Muscle layer of duodenum (tissue), 2 donors: ENCODE results near the gene C10orf90.

Experiments
- H3K27ac ChIP-seq: one replicate; pipeline ENCODE4 v1.7.0; 2013; ENCODE audit warnings: mild to moderate bottlenecking, low read length
- H3K27me3 ChIP-seq: one replicate; pipeline ENCODE4 v1.7.0; 2013; ENCODE audit warnings: low read depth, mild to moderate bottlenecking, control low read depth, low read length
- H3K36me3 ChIP-seq, 2 donors: one replicate each; pipeline ENCODE4 v1.7.0; 2013; ENCODE audit warnings: low read length in 2 of 2, control low read depth in 1 of 2, mild to moderate bottlenecking in 1 of 2; ENCODE audit not compliant: insufficient read depth in 2 of 2, control insufficient read depth in 1 of 2
- H3K4me1 ChIP-seq, 2 donors: one replicate each; pipeline ENCODE4 v1.7.0; 2013; ENCODE audit warnings: low read length in 2 of 2, mild to moderate bottlenecking in 2 of 2, control low read depth in 1 of 2, moderate library complexity in 1 of 2; ENCODE audit not compliant: insufficient read depth in 2 of 2, control insufficient read depth in 1 of 2
- H3K4me3 ChIP-seq, 2 donors: one replicate each; pipeline ENCODE4 v1.7.0; 2013; ENCODE audit warnings: low read length in 2 of 2, low read depth in 1 of 2, mild to moderate bottlenecking in 1 of 2
- H3K9me3 ChIP-seq, 2 donors: one replicate each; pipeline ENCODE4 v1.7.0; 2013; ENCODE audit warnings: low read length in 2 of 2, control low read depth in 1 of 2, mild to moderate bottlenecking in 1 of 2; ENCODE audit not compliant: control insufficient read depth in 1 of 2
- donor health status: healthy.

The C10orf90 gene

GRCh38 chr10:126629925-126630624 lies 40.4 kb downstream of the C10orf90 start:
- no peak overlapping the region for H3K4me3 ChIP-seq
- H3K27me3 ChIP-seq = no peaks in the 10 kb centered on the region
- no peaks in the 10 kb centered on the region for H3K4me1 ChIP-seq
- no peaks in the 10 kb centered on the region for H3K36me3 ChIP-seq
- no peaks in the 10 kb centered on the region for H3K9me3 ChIP-seq
- no peak overlapping the region for H3K27ac ChIP-seq

DNA sequence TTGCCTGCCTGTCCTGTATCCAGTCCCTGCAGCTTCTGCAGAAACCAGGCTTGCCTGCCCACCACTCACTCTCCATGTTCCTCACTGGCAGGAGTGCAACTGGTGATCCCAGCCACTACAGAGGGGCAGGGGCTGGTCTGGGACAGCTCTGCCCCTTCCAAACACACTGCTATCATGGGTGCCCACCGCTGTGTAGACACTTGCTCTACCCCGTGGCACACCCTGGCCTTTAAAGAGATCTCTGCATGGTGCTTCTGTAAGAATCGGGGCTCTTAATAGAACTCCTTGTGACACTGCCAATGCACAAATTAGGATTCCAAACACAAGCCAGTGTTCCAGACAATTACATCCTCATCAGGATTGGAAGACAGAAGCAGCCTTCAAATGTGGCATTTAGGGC lies 41.7 kb downstream of the C10orf90 start:
- Histone ChIP-seq H3K27ac (no peak overlapping the region), H3K4me3 (no peak overlapping the region), H3K9me3 (no peaks in the 10 kb centered on the region)

DNA sequence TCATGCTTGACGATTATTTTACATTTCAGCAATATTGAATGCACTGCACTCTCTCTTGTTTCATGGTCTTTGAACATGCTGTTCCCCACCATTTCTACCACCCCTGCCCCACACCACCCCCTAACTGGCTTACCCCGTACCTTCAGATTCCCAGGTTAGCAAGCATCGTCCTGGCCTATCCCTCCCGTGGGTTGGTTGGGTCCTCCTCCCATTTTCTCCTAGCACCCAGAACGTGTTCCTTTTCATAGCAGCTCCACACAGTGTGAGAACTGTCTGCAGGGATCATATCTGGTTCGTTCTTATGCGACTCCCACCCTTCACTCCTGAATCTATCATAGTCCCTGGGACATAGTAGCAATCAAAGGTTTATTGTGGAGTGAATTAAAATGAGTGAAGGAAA lies 48.6 kb downstream of the C10orf90 start:
- Histone ChIP-seq H3K27me3 (no peaks in the 10 kb centered on the region), H3K27ac (no peak overlapping the region), H3K36me3 (no peaks in the 10 kb centered on the region), H3K4me1 (no peaks in the 10 kb centered on the region), H3K9me3 (no peaks in the 10 kb centered on the region), H3K4me3 (no peak overlapping the region)

More for the DNA sequence above, 41.7 kb downstream of the C10orf90 start:
- Histone ChIP-seq H3K27me3 (no peaks in the 10 kb centered on the region), H3K4me1 (no peaks in the 10 kb centered on the region), H3K36me3 (no peaks in the 10 kb centered on the region)

DNA sequence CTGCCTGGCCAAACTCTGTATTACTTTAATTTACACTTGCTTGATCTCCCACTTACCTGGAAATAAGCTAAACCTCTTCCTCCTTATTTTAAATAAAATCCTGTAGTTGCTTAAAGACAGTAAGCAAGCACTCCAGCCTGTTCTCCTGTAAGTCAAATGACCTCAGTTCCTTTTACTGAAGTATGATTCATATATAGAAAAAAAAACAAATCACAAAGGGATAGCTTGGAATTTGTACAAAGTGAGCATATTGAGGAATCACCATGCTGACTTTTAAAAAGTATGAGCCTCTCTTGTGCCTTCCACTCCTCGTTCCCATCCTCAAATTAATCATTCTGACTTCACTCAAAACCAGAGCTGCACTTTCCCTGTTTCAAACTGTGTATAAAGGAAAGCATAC lies 52.0 kb downstream of the C10orf90 start:
- Histone ChIP-seq H3K36me3 (no peaks in the 10 kb centered on the region), H3K9me3 (no peaks in the 10 kb centered on the region), H3K27me3 (no peaks in the 10 kb centered on the region), H3K27ac (no peak overlapping the region), H3K4me3 (no peak overlapping the region), H3K4me1 (no peaks in the 10 kb centered on the region)

- Histone ChIP-seq H3K36me3 (no peaks in the 10 kb centered on the region), H3K4me3 (no peak overlapping the region), H3K27ac (no peak overlapping the region), H3K4me1 (no peaks in the 10 kb centered on the region), H3K27me3 (no peaks in the 10 kb centered on the region), H3K9me3 (no peaks in the 10 kb centered on the region)
Measured at GRCh38 chr10:126617733-126618132, 52.8 kb downstream of the C10orf90 start.

DNA sequence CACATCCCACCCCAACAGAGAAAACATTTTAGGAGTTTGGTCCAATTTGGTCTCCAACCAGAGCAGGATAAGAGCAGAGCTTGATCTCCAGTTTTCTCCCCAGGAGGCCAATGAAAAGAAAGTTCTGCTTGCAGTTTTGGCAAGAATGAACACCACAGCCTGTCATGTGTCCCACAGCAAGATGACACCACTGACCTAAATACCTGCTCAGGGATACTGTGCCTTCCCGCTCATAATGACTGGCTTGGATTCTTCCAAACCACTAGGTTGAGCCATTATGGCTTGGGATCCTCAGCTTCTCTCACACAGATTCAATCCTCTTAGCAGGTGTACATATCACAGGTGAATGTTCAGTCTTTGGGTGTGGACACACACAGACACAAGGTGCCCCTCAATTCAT lies 53.3 kb downstream of the C10orf90 start:
- H3K4me3 ChIP-seq = no peak overlapping the region
- no peaks in the 10 kb centered on the region for H3K36me3 ChIP-seq
- H3K27ac ChIP-seq = no peak overlapping the region
- no peaks in the 10 kb centered on the region for H3K27me3 ChIP-seq
- H3K4me1 ChIP-seq = no peaks in the 10 kb centered on the region
- H3K9me3 ChIP-seq = no peaks in the 10 kb centered on the region

DNA sequence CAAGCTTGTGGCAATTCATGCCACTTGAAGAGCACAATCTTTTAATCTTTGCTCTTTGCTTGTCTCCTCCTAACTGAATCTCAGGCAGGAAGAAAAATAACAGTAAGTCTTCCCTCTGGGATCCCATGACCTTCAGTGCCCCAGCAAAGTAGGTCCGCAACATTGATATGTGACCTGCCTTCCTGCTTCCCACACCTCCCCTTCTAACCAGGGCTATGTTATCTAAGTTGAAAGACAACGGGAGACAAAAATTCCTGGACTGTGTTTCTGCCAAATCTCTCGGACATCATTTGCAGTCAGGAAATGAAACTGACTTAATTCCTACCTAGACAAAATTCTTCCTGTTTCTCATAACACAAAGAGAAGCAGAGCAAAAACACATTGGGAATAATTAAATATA lies 53.8 kb downstream of the C10orf90 start:
- H3K27me3 ChIP-seq = no peaks in the 10 kb centered on the region
- no peaks in the 10 kb centered on the region for H3K36me3 ChIP-seq
- no peak overlapping the region for H3K27ac ChIP-seq
- no peaks in the 10 kb centered on the region for H3K4me1 ChIP-seq
- no peaks in the 10 kb centered on the region for H3K9me3 ChIP-seq
- no peak overlapping the region for H3K4me3 ChIP-seq

DNA sequence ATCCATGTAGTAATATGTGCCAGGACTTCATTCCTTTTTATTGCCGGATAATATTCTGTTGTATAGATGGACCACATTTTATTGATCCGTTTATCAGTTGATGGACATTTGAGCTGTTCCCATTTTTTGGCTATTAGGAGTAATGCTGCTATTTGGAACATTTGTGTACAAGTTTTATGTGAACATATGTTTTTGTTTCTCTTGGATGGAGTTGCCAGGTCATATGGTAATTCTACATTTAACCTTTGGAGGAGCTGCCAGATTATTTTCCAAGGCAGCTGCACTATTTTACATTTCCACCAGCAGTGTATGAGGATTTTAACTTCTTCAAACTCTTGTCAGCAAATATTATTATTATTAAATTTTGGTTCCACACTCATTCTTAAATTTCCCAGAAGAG lies 59.2 kb downstream of the C10orf90 start:
- Histone ChIP-seq H3K9me3 (no peaks in the 10 kb centered on the region), H3K27ac (no peak overlapping the region), H3K4me1 (no peaks in the 10 kb centered on the region), H3K4me3 (no peak overlapping the region), H3K36me3 (no peaks in the 10 kb centered on the region), H3K27me3 (no peaks in the 10 kb centered on the region)

GRCh38 chr10:126609566-126609965 lies 60.9 kb downstream of the C10orf90 start:
- Histone ChIP-seq H3K27ac (no peak overlapping the region), H3K9me3 (no peaks in the 10 kb centered on the region), H3K4me3 (no peak overlapping the region), H3K36me3 (no peaks in the 10 kb centered on the region), H3K27me3 (no peaks in the 10 kb centered on the region), H3K4me1 (no peaks in the 10 kb centered on the region)

DNA sequence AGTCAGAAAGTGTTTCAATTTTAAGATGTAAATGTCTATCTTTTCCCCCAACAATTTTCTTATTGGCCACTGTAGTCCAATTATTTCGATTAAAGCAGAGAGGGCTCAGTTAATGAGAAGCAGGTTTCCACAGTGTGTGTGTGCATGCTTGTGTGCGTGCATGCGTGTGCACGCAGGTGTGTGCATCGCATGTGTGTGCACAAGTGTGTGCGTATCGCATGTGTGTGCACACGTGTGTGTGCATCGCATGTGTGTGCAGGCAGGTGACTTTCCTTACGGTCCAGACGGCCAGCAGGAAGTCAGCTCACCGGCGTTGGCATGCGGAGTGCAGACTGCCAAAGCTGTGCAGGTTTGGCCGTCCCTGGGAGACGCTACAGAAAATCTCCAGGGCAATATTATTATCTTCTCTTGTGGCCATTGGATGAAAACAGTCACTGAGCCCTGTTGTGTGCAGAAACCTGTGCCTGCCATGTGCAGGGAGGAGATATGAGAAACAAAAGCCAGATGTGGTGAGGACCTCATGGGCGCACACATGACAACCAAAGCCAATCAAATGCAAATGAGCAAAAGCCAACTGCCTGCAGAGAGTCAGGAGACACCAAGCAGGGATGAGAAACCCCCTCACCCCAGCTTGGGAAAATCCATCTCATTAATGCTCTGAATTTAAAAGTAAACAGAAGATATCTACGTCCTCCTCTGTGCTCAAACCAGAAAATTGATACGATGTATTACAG lies 70.4 kb downstream of the C10orf90 start:
- H3K27me3 ChIP-seq = no peaks in the 10 kb centered on the region
- no peaks in the 10 kb centered on the region for H3K36me3 ChIP-seq
- H3K27ac ChIP-seq = no peak overlapping the region

DNA sequence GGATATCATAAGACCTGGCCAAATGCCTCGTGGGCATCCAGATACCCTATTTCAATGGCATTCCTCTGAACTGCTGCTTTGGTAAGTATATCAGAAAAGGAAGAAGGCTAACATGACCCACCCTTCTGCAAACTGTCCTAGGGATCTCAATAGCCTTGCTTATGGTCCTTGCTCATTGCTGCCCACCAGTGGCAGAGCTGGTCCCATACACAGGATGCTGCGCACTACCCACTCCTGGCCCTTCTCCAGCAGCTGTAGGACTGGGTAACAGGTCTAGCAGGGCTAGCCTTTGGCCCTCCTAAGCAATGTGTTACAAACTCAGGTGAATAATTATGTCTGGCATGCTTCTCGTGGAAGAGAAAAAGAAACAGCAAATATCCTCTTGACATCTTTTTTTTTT lies 72.5 kb downstream of the C10orf90 start:
- H3K27ac ChIP-seq = no peak overlapping the region
- no peaks in the 10 kb centered on the region for H3K9me3 ChIP-seq
- no peak overlapping the region for H3K4me3 ChIP-seq
- no peaks in the 10 kb centered on the region for H3K4me1 ChIP-seq
- no peaks in the 10 kb centered on the region for H3K27me3 ChIP-seq
- no peaks in the 10 kb centered on the region for H3K36me3 ChIP-seq

More for the DNA sequence above, 70.4 kb downstream of the C10orf90 start:
- Histone ChIP-seq H3K4me3 (no peak overlapping the region), H3K4me1 (no peaks in the 10 kb centered on the region), H3K9me3 (no peaks in the 10 kb centered on the region)

DNA sequence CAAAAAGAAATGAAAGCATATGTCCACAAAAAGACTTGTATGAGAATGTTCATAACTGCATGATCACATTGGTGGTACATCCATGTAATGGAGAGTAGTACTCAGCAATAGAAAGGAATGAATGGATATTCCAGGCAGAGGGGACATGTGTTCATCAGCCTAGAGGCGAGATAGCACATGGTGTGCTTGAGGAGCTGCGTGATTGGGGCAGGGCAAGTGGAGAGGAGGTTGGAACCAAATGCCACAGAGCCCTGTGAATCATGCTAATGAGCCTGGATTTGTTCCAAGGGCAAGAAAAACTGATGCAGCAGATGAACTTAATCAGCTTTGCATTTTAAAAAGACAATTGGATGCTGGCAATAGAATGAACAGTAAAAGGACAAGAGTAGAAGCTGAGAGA lies 73.3 kb downstream of the C10orf90 start:
- no peaks in the 10 kb centered on the region for H3K36me3 ChIP-seq
- H3K27ac ChIP-seq = no peak overlapping the region
- H3K27me3 ChIP-seq = no peaks in the 10 kb centered on the region
- no peaks in the 10 kb centered on the region for H3K9me3 ChIP-seq
- H3K4me3 ChIP-seq = no peak overlapping the region
- no peaks in the 10 kb centered on the region for H3K4me1 ChIP-seq
